HL-60/S4 treated with phorbol 12-myristate 13-acetate at 8.2 ng/mL for 4 days and 3 days (cell line): ENCODE measurements around the gene RBM46.

ENCODE experiments used
- in situ Hi-C: fragments of 300-500 bp; cut with MboI; formaldehyde crosslinking; loops from 2 replicates; pipeline ENCODE4 v1.15.0; 2022; ENCODE audit warnings: low sequenced_read_pairs

Gene RBM46

DNA sequence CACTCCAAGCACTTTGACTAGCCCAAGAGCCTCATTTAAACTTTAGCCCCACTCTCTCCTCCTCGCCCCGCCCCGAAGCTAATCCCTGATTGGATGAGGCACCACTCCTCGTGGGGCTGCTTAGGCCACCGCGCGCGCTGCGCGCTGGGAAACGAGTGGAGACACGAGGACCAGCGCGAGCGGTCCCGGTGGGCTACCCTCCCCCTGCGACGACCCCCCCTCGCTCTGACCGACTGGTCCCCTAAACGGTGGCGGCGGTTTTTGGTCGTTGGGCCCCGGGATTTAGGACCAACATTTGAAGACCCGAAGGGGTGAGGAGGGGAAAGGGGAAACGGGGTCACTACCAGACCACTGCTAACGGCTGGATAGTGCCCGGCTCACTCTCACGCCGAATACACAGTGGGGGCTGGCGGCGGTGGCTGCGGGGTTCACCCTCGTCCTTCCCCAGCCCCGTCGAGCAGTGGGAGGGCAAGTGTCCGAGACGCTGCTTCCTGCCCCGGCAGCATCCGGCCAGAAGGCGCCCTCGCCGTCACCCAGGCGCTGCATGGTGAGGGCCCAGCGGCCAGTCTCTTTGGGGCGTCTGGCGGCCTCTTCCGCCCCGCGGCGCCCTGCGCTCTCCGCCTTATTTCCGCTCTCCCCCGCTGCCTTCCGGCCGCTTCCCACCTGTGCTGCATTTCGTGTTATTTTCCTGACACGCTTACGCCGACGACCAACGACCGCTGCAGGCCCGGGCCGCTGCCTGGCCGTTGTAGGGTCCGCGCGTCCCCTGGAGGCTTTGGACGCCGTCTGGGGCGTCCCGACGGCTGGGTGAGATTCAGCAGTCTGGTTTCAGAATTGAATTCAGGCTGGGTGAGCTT, at the start of gene RBM46:
TSS of gene RBM46 (plus strand) at position 147 of the 857 bp plus-strand sequence. CDS start 15,481 bp downstream, outside the sequence.
- in situ Hi-C loops: no loop called here

- in situ Hi-C loops: no loop called here
These were observed 49.3 kb upstream of the RBM46 start for GRCh38 chr4:154731756-154732155.

GRCh38 chr4:154732669-154733068, 48.4 kb upstream of the RBM46 start:
- in situ Hi-C loops: no loop called here

DNA sequence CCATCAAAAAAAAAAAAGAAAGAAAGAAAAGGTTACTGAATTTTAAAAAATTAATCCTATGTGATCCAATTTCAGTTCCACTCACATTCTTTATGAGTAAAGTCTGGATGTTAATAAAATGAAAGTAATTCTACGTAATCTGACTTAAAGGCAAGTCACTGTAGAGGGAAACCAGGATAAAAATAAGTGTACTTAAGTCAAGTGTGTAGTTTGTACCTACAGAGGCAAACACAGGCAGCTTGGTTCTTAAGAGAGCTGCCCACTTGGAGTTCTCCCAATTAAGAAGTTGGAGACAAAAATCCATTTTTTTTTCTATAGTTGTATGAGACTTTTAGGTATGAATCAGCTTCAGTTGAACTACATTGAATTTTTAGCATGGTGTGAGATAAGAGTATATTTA, 44.3 kb upstream of the RBM46 start:
- in situ Hi-C loops: no loop called here

GRCh38 chr4:154738426-154738825, 42.6 kb upstream of the RBM46 start:
- in situ Hi-C loops: no loop called here

DNA sequence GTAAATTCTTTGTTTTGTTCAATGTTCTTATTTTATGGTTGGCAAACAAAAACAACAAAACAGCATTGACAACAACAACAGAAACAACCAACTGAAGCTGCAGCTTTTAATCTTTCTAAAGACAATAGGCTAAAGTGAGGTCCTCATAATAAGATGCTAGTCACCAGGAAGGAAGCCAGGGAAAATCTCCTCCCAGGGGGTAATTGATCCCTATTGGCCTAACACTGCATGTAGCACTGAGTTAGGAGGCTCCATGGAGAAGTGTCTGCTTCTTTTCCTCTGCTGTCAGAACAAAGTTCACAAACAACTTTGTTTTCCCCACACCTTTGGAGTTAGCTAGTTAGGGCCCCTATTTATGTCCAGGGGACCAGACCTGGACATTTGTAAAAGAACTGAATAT, 42.0 kb upstream of the RBM46 start:
- in situ Hi-C loops: no loop called here

- in situ Hi-C loops: no loop called here
These were observed 40.6 kb upstream of the RBM46 start for GRCh38 chr4:154740462-154740861.

DNA sequence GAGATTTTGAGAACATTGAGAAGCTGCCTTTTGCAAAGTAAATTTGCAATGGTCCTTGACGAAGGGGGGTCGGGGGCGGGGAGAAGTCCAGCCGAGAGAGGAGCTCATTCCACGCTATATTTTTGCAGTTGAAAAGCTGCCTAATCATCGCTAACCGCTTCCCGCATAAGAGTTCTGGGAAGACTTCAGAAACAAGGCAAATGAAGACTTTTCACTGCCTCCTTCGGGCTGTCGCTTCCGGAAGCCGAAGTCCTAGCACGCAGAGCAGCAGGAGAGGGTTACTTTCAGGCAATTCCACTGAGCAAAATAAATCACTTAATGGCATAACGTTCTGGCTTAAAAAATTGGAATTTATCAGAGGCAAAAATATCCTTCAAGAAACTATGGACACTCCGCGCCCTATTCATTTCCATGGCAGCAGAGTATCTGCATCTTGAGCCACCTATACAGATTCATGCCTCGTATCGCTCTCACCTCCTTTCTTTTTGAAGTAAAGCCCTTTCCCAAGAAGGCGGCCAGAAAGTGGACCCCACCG, 39.9 kb upstream of the RBM46 start:
- in situ Hi-C loops: no loop called here

- in situ Hi-C loops: no loop called here
These were observed 38.9 kb upstream of the RBM46 start for GRCh38 chr4:154741922-154742850.

- in situ Hi-C loops: no loop called here
These were observed 37.3 kb upstream of the RBM46 start, which contains the start of gene LRAT for GRCh38 chr4:154743683-154744340. TSS of gene LRAT (plus strand) at chr4:154744000. CDS start at chr4:154744327, 327 bp downstream.

DNA sequence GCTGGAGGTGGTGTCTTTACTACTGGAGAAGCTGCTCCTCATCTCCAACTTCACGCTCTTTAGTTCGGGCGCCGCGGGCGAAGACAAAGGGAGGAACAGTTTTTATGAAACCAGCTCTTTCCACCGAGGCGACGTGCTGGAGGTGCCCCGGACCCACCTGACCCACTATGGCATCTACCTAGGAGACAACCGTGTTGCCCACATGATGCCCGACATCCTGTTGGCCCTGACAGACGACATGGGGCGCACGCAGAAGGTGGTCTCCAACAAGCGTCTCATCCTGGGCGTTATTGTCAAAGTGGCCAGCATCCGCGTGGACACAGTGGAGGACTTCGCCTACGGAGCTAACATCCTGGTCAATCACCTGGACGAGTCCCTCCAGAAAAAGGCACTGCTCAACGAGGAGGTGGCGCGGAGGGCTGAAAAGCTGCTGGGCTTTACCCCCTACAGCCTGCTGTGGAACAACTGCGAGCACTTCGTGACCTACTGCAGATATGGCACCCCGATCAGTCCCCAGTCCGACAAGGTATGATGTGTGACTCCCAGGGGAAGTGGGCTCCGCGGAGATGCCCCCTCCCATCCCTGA, 36.6 kb upstream of the RBM46 start:
- in situ Hi-C loops: no loop called here

GRCh38 chr4:154757713-154758112, 23.4 kb upstream of the RBM46 start:
- in situ Hi-C loops: no loop called here

GRCh38 chr4:154760895-154761294, 20.2 kb upstream of the RBM46 start:
- in situ Hi-C loops: no loop called here

DNA sequence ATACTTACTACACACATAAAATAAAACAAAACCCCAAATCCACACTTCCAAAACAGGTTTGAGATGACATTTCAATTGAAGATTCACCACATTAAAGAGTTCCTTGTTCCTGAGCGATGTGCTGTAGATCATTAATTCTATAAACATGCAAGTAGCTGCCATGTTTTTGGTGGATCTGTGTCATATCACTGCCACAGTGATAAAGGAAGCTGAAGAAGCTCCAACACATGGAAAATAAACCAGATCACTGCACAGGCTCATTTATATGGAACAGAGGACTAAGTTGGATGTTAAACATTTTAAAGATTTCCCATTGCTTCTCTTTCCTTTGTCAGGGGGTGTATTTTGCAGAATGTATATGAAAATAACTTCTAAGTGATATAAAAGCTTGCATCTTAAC, 2.8 kb upstream of the RBM46 start:
- in situ Hi-C loops: no loop called here

DNA sequence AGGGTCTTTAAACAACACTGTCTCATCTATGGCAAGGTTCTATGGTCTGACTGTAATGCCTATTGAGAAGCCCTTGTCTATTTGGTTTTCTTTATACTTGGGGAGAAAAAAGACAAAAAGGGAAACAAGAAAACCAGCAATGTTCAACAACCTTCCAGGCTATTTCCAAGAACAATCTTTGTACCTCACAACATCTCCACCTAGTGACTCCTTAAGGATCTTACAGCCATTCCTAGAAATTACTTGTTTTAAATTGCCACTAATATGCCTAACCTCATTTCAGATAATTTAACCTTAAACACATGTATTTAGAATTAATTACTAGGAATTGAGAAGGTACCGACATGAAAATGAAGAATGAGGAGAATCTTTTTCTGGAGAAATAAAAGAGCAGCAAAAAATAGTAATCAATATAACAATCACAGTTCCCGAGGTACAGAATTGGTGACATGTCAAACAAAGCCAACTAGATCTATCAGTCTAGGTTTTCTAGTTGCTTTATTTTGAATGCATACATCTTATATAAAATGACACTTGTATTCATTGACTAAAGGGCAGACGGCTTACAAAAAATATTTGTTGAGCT, 1.6 kb upstream of the RBM46 start:
- in situ Hi-C loops: no loop called here

DNA sequence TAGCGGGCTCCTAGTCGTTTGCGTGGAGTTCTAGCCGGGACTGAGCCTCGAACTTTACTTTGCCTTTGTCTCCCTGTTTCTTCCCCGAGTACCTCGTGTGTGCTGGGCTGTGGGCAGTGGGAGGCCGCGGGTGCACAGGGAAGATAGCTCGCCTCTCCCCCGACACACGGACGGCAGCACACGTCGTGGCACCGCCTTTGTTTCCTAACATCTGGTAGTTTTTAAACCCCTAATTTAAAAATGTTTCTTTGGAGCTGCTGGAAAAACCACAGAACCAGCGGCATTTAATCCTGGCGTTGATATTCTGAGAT, 866 bp downstream of the RBM46 start:
- in situ Hi-C loops: no loop called here

- in situ Hi-C loops: no loop called here
These were observed 26.1 kb downstream of the RBM46 start for GRCh38 chr4:154807042-154807630.

GRCh38 chr4:154818230-154818629, 37.2 kb downstream of the RBM46 start:
- in situ Hi-C loops: no loop called here

- in situ Hi-C loops: no loop called here
These were observed 41.7 kb downstream of the RBM46 start for GRCh38 chr4:154822775-154823174.

DNA sequence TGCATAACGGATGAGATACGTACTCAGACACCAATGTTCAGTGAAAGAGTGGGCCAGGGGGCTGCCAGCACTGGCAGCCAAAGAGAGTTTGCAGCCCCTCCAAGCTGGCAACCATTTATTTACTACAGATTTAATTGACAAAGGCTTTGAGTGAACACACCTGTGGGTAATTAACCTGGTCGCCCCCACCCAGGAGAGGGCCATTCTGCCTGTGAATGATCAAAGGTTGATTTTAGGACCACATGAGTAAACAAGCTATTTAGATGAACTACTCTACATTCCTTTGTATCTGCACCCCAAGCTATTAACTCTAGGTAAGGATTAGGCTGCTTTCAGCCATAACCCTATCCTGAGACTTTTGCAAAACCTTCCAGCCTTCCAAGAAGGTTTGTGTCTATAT, 55.0 kb downstream of the RBM46 start:
- in situ Hi-C loops: no loop called here
